Measurements from ENCODE around the gene CHKB.

CHKB gene

GRCh38 chr22:50574383-50574755 is 8.3 kb downstream of the CHKB start:
- no peak for DNase-seq (ENCODE audit: low spot score)

DNA sequence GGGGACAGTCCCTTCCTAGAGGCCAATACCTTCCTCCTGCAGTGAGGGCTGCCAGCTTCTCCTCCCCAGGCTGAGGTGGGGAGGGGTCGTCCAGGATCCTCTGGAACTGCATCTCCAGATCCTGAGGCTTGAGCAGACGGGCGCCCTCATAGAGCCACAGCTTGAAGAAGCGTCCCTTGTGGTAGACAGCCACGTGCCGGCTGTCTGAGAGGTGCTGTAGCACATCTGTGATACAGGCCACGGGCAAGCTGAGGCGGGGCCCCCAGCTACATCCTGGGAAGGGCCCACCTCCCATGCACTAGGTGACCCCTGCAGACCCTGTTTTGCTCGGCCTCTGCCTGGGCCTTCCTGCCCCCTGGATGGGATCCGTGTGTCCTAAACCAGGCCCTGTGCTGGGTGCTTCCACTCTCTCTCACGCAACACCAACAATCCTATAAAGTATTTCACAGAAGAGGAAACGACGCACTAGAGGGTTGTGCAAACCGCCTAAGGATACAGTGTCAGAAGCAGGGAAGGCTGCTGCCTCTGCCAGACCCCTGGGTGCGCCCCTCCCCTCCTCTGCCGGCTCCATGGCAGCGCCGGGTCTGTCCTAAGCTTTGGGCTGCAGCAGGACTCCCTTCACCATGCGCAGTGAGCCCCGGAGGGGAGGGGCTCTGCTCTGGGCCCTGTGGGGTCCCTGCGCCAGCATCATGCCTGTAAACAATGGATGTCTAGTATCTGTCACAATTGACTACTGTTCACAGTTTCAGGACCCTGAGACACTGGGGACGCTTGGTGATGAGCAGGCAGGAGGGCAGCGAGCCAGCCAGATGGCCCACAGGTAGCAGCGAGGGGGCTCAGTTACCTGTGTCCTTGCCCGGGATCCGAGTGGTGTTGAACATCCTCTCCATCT is 8.9 kb downstream of the CHKB start:
- no peak for DNase-seq (ENCODE audit: low spot score)

GRCh38 chr22:50572965-50573364 is 9.7 kb downstream of the CHKB start:
- no peak for DNase-seq (ENCODE audit: low spot score)

- DNase-seq (ENCODE audit: low spot score): no peak
Measured at GRCh38 chr22:50571264-50572175, 11.1 kb downstream of the CHKB start.

DNA sequence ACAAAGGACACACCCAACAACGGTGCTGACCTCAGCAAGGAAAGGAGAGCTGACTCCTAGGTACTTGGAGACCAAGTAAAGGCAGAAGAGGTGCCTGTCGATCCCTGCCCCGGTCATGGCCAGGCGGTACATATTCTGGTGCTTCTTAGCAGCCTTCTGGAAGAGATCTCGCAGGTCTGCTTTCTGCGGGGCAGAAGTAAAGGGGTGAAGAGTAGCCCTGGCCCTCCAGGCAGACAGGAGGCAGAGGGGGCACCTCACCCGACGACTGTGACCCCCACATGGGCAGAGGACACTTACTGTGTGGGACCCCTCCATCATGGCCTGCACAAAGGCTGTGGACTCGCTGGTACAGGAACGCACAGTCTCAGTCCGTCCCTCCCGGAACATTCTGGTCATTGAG is 11.8 kb downstream of the CHKB start:
- no peak for DNase-seq (ENCODE audit: low spot score)

DNA sequence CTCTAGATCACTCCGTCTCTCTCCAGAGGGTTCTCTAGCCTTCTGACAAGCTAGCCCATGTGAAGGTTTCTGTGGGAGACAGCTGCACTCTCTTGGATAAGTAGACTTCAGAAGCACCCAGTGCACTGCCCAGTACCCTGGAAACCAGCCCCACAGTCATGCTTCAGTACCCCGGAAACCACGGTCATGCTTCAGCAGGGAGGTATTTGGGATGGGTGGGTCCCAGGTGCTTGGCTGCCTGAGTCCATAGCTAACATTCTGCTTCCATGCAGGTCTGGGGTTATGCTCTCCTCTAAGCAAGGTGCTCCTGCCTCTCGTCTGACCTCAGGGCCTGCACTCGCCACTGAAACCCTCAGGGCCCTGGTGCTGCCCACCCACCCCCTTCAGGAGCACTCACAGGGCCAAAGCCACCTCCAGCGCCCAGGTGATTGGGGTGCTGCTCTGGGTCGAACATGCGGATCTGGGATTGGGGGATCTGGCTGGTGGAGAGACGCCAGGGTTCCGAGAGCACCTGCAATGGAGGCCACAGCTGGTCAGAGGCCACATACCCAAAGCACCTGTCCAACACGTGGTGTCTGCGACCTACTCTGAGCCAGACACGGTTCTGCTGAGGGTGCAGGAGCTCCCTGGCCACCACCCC is 12.6 kb downstream of the CHKB start:
- DNase-seq (ENCODE audit: low spot score): no peak

DNA sequence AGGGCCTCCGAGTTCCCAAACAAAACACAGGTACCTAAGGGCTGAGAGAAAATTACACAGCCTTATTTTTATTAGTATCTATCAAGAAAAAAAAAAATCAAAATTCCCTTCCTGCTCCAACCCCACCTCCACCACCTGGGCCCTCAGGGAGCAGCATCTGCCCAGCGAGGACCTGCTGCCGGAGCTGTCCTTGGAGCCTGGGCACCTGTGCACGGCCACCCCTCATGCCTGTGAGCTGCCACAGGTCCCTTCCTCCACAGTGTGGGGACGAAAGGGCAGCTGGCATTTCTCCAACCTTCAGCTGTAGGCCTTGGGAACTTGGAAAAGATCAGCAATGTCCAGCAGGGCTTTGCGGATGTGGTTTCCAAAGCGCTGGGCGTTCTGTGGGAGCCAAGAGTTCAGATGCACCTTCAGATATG is 13.6 kb downstream of the CHKB start:
- DNase-seq (ENCODE audit: low spot score): no peak

DNA sequence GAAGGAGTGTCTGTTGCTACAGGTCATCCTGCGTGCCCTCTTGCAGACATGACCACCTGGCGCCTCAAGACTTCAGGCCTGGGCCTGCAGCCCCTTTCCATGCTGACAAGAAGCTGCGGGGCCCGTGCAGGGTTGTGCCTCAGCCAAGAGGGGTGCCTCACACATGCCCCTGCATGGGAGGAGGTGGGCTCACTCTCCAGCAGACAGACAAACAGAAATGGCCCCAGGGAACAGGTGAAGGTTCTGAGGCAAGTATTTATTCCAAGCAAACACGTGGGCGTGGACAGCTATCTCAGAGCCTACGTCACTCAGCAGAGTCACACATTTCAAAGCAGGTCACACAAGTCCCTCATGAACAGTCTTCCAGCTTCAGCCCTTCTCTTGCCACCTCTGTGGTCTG is 14.0 kb downstream of the CHKB start:
- DNase-seq (ENCODE audit: low spot score): no peak

GRCh38 chr22:50567721-50568252 is 14.9 kb downstream of the CHKB start:
- no peak for DNase-seq (ENCODE audit: low spot score)

DNA sequence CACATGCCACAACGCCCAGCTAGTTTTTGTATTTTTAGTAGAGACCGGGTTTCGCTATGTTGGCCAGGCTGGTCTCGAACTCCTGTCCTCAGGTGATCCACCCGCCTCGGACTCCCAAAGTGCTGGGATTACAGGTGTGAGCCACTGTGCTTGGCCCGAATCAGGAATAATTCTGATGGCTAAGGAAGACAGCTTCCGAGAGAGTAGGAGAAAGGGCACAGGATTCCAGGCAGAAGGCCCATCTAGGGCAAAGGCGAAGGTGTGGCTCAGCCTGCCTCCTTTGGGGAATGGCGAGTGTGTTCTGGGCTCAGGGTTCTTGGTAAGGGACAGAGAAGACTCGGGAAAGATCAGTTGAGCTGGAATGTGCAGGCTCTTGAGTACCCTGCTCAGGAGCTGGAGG is 18.4 kb downstream of the CHKB start:
- DNase-seq (ENCODE audit: low spot score): no peak

- no peak for DNase-seq (ENCODE audit: low spot score)
Measured at GRCh38 chr22:50563413-50564160, 19.1 kb downstream of the CHKB start.

DNA sequence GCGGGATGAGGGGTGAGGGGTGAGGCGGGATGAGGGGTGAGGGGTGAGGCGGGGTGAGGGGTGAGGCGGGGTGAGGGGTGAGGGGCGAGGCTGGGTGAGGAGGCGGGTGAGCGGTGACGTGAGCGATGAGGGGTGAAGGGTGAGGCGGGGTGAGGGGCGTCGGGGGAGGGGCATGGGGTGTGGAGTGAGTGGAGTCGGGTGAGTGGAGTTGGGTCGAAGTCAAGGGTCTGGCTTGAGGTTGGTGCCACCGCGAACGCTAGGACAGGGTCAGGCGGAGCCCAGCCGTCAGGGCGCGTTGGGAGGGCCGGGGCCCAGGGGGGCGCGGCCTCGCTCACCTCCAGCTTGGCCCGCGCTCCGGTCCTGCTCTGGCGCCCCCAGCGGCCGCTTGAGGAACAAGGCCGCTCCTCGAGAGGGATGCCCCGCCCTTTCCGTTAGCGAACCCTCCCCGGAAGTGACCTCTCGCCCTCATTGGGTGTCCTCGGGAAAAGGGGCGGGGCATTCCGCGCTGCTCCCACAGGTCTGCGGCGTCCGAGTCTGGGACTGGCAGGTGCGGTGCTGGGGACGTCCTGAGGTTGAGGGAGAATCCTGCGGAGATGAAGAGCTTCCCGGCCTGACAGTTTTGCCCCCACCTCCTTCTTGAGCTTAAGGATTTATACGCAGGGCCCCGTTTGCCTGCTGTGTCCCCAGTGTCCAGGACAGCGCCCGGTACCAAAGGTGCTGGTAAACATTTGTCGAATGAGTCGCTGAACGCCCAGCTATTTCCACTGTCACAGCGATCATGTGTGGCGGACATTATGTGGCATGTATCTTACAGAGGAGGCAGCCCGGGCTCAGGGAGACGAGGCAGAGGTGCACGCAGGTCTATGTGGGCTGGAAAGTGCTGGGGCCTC is 19.9 kb downstream of the CHKB start, which contains the start of gene SYCE3:
Gene SYCE3, minus strand, starts transcription at position 397 of the 890 bp plus-strand sequence. CDS start 6,514 bp downstream, outside the sequence.
- peak; percentile 95 for DNase-seq (ENCODE audit: low spot score)

GRCh38 chr22:50561401-50562358 is 21.0 kb downstream of the CHKB start:
- DNase-seq (ENCODE audit: low spot score): no peak

- no peak for DNase-seq (ENCODE audit: low spot score)
Measured at GRCh38 chr22:50560034-50560433, 22.6 kb downstream of the CHKB start.

GRCh38 chr22:50556703-50557102 is 25.9 kb downstream of the CHKB start:
- no peak for DNase-seq (ENCODE audit: low spot score)

DNA sequence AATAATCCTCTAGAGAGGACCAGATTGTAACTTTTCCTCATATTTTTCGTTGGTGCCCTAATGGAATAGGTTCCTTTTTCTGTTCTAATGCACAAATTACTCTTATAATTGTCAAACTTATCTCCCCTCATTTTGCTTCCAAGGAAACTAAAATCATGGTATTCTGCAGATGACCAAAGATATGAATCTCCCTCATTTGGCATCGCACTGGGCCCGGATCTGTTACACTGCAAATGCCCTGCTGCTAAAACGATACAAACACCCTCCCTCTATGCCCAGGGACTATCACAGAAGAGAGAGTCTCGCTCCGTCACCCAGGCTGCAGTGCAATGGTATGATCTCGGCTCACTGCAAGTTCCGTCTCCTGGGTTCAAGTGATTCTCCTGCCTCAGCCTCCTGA is 29.3 kb downstream of the CHKB start:
- no peak for DNase-seq (ENCODE audit: low spot score)

DNA sequence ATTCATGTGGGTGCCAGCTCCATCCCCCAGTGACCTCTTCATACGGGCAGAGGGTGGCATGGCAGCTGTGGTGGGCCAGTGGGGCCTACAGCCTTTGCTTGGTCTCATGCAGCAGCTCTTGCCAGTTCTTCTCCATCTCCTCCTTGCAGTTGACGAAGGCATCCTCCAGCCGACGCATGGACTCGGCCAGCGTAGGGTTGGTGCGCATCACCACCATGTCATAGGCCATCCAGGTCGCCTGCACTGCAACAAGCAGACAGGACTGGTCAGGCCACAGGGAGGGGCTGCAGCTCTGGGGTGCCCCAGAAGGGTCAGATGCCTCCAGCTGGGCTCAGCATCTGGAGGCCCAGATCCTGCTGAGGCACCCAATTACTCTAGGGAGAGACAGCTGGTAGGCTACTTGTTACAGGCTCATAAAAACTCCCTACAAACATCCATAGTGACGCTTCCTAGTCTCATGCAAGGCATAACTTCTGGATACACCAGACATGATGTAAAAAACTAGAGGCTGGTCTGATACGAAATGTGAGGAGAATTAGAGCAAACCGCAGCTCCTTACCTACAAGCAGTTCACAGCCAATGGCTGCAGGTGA is 31.4 kb downstream of the CHKB start:
- DNase-seq (ENCODE audit: low spot score): no peak

DNA sequence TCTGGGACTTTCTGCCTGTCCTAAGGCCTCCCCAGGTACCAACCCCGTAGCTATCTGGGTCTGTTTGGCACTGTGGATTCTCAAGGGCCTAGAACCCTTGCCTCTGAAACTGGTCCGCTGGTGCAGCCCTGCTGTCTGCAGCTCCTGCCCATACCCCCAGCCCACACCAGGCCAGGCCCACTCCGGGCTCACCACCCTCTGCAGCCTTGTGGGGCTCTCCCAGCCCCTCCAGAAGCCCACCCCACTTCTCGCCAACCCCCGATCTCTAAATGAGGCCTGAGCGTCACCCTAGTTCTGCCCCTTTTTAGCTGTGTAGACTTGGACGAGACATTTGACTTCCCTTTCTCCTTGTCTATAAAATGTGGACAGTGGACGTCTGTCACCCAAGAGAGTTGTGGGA is 32.3 kb downstream of the CHKB start:
- no peak for DNase-seq (ENCODE audit: low spot score)
